Prostate gland (tissue), 2 donors: Measurements from ENCODE around the gene PLAC8. TPM values are rescaled to one million over a fixed set of nuclear protein-coding genes. Genes with fewer than 3 reads are reported as not detected.
"Not testable (repeated sequence)": the region's sequence is repeated elsewhere in the genome, so short reads cannot be mapped to it uniquely, and the experiment has no call there.

Experiments used
- DNase-seq: peaks from one replicate; pipeline ENCODE4 v3.0.0-alpha.2; 2019; ENCODE audit warnings: low spot score
- H3K27ac ChIP-seq, 2 donors: fragments of 200-600 bp; sonication (generic); 2 replicates each; pipeline ENCODE4 v1.5.1; 2017 to 2019
- H3K27me3 ChIP-seq: fragments of 200-600 bp; sonication (generic); replicated peaks from 2 replicates; pipeline ENCODE4 v1.5.1; 2019; ENCODE audit not compliant: insufficient read depth
- H3K36me3 ChIP-seq, 2 donors: fragments of 200-600 bp; sonication (generic); 1 replicate in 1 of 2; 2 replicates in 1 of 2; pipeline versions ENCODE4 v1.5.1 to v1.8.1; 2017 to 2019
- H3K4me1 ChIP-seq: fragments of 200-600 bp; sonication (generic); replicated peaks from 2 replicates; pipeline ENCODE4 v1.5.1; 2019
- H3K4me3 ChIP-seq, 2 donors: fragments of 200-600 bp; sonication (generic); 2 replicates each; pipeline ENCODE4 v1.5.1; 2017 to 2019
- H3K9me3 ChIP-seq: fragments of 200-600 bp; sonication (generic); 2 replicates; pipeline ENCODE4 v1.5.1; 2017
- POLR2A ChIP-seq: fragments of 450-650 bp; IDR thresholded peaks from one replicate; pipeline ENCODE4 v1.6.1; 2016; ENCODE audit warnings: antibody characterized with exemption, mild to moderate bottlenecking
- POLR2AphosphoS5 ChIP-seq: sonication (generic); formaldehyde crosslinking; IDR thresholded peaks from one replicate; pipeline ENCODE4 v1.6.1; 2017; ENCODE audit warnings: antibody characterized with exemption
- WGBS: methylation state at CpG from one replicate; pipeline ENCODE4 v1.1.5; 2018; 5-methylcytosine and 5-hydroxymethylcytosine counted together
- intact Hi-C: fragments of 100-400 bp; cut with DNase I; formaldehyde crosslinking; loops from one replicate; pipeline ENCODE4 v1.14.2; 2022
- total RNA-seq, 2 donors: library from RNA; depleted of rRNA; stranded (reverse); fragments of >200 nt; gene quantifications; one replicate each; pipeline ENCODE4 v1.1.0, GENCODE V29; 2016
- TF ChIP-seq, protein P1 (sequence below), 4 experiments: fragments of 200-600 bp in 2 of 4; fragments of 450-650 bp in 2 of 4; sonication (generic) in 2 of 4; IDR thresholded peaks; 1 replicate in 3 of 4; 2 replicates in 1 of 4; pipeline ENCODE4 v1.5.1; 2016 to 2019; ENCODE audit warnings: antibody characterized with exemption in 4 of 4, mild to moderate bottlenecking in 2 of 4, moderate library complexity in 2 of 4

PLAC8 gene
- total RNA-seq, 2 donors from 2014 or later: 2.6 to 3.9 TPM

DNA sequence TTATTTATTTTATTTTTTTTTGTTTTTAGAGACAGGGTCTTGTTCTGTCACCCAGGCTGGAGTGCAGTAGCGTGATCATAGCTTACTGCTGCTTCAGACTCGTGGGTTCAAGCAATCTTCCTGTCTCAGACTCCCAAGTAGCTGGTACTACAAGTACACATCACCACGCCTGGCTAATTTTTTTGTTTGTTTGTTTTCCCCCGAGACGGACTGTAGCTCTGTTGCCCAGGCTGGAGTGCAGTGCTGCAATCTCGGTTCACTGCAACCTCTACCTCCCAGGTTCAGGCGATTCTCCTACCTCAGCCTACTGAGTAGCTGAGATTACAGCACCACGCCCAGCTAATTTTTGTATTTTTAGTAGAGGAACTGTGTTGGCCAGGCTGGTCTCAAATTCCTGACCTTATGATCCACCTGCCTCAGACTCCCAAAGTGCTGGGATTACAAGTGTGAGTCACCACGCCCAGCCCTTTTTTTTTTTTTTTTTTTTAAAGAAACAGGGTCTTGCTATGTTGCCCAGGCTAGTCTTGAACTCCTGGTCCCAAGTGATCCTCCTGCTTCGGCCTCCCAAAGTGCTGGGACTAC is 47.4 kb downstream of the PLAC8 start:
- Histone ChIP-seq H3K27me3 (no peaks in the 10 kb centered on the region), H3K9me3 (no peaks in the 10 kb centered on the region), H3K4me1 (no peaks in the 10 kb centered on the region), H3K27ac (no peak overlapping the region), H3K36me3 (no peaks in the 10 kb centered on the region), H3K4me3 (no peak overlapping the region)
- intact Hi-C loops: no loop called here
- DNase-seq: no peak
- WGBS: 83% methylated on average over 10 of the region's 10 CpGs
- TF ChIP-seq, protein P1, sequence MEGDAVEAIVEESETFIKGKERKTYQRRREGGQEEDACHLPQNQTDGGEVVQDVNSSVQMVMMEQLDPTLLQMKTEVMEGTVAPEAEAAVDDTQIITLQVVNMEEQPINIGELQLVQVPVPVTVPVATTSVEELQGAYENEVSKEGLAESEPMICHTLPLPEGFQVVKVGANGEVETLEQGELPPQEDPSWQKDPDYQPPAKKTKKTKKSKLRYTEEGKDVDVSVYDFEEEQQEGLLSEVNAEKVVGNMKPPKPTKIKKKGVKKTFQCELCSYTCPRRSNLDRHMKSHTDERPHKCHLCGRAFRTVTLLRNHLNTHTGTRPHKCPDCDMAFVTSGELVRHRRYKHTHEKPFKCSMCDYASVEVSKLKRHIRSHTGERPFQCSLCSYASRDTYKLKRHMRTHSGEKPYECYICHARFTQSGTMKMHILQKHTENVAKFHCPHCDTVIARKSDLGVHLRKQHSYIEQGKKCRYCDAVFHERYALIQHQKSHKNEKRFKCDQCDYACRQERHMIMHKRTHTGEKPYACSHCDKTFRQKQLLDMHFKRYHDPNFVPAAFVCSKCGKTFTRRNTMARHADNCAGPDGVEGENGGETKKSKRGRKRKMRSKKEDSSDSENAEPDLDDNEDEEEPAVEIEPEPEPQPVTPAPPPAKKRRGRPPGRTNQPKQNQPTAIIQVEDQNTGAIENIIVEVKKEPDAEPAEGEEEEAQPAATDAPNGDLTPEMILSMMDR (IDR thresholded peaks at IDR 0.05): no peak
- TF ChIP-seq POLR2A (no peak), POLR2AphosphoS5 (no peak)

DNA sequence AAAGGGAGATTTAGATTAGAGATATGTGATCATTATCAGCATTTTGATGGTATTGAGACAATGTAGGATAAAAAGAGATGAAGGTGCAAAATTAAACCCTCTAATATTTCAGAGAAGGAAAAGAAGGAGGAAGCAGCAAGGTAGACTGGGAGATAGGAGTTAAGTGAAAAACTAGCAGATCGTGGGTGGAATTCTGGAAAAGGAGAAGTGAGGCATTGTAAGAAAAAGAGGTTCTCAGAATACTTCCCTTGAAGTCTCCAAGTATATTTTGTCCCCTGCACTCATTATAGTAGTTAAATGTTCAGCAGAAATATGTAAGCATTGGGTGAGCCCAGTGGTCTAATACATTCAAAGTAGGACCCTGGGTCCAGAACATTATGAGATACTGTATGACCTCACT is 49.3 kb downstream of the PLAC8 start:
- H3K4me3 ChIP-seq: no peak overlapping the region
- DNase-seq: no peak
- H3K36me3 ChIP-seq: no peaks in the 10 kb centered on the region
- H3K27me3 ChIP-seq: no peaks in the 10 kb centered on the region
- WGBS: 73% methylated on average over 1 of the region's 1 CpG
- no peak for TF ChIP-seq POLR2AphosphoS5
- TF ChIP-seq, protein P1 (IDR thresholded peaks at IDR 0.05): no peak
- TF ChIP-seq POLR2A: no peak
- no peaks in the 10 kb centered on the region for H3K4me1 ChIP-seq
- no peaks in the 10 kb centered on the region for H3K9me3 ChIP-seq
- intact Hi-C loops: no loop called here
- H3K27ac ChIP-seq: no peak overlapping the region

DNA sequence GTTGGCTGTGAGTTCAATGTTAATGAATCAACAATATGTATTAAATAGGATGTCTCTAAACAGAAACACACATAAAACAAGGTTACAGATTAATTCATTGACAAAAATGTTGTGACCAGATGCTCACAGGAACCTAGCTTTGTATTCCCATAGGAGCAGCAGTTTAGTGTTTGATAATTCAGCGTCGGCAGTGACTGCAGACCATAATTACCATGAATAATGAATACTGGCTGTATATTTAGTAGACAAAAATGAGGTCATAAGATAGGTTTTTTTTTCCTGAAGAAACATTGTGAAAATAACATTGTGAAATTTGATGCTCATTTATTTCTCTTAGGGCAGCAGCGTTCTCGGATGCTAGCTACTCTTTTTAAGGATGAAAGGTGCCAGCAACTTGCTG is 51.8 kb downstream of the PLAC8 start:
- TF ChIP-seq, protein P1 (IDR thresholded peaks at IDR 0.05): no peak
- TF ChIP-seq POLR2AphosphoS5: no peak
- no peak for TF ChIP-seq POLR2A
- Histone ChIP-seq H3K4me3 (no peak overlapping the region), H3K36me3 (no peaks in the 10 kb centered on the region), H3K27me3 (no peaks in the 10 kb centered on the region), H3K9me3 (no peaks in the 10 kb centered on the region), H3K4me1 (no peaks in the 10 kb centered on the region), H3K27ac (no peak overlapping the region)
- WGBS: 92% methylated on average over 4 of the region's 4 CpGs
- DNase-seq: no peak
- intact Hi-C loops: no loop called here

GRCh38 chr4:83054928-83055327 is 59.6 kb downstream of the PLAC8 start:
- Histone ChIP-seq H3K27me3 (no peaks in the 10 kb centered on the region), H3K9me3 (no peaks in the 10 kb centered on the region), H3K27ac (no peak overlapping the region), H3K4me3 (no peak overlapping the region), H3K36me3 (peaks cover 0 to 4% of the 10 kb centered on the region in 2 donors), H3K4me1 (no peaks in the 10 kb centered on the region)
- no peak for TF ChIP-seq POLR2AphosphoS5
- TF ChIP-seq, protein P1 (IDR thresholded peaks at IDR 0.05): peak in 2 of 4 experiments; percentile 24 to 38
- intact Hi-C loops: no loop called here
- DNase-seq: no peak

- H3K27ac ChIP-seq, H3K27me3 ChIP-seq, DNase-seq, intact Hi-C loops, H3K4me1 ChIP-seq, H3K9me3 ChIP-seq, H3K36me3 ChIP-seq, H3K4me3 ChIP-seq: not testable (repeated sequence)
- 87% methylated on average over 8 of the region's 8 CpGs for WGBS
These were observed 65.7 kb downstream of the PLAC8 start for GRCh38 chr4:83048781-83049180.
